Measurements from ENCODE around the gene MUC3A.

GRCh38 chr7:100914208-100914878, 35.0 kb upstream of the MUC3A start:
- TF ChIP-seq CTCF (IDR thresholded peaks at IDR 0.05; ENCODE audit: borderline replicate concordance, extremely low read depth, low read length, poor library complexity, severe bottlenecking), result no peak
- no peak for TF ChIP-seq EZH2 (IDR thresholded peaks at IDR 0.05; ENCODE audit: borderline replicate concordance, low read depth, low read length, severe bottlenecking)

Data from DND-41 (cell line).